Coronary artery (tissue), 2 donors: ENCODE results near the gene RAB11A.

Experiments
- DNase-seq: peaks from one replicate; pipeline ENCODE4 v3.0.0-alpha.2; 2017; ENCODE audit warnings: low spot score
- H3K27ac ChIP-seq, 2 donors: fragments of 200-600 bp; sonication (generic); one replicate each; pipeline ENCODE4 v1.5.1; 2016 to 2019
- H3K4me3 ChIP-seq: fragments of 200-600 bp; sonication (generic); 2 replicates; pipeline ENCODE4 v1.5.1; 2016; ENCODE audit warnings: mild to moderate bottlenecking, moderate library complexity
- CTCF ChIP-seq: fragments of 200-600 bp; sonication (generic); IDR thresholded peaks from one replicate; pipeline ENCODE4 v1.5.1; 2019; ENCODE audit warnings: antibody characterized with exemption

RAB11A gene

DNA sequence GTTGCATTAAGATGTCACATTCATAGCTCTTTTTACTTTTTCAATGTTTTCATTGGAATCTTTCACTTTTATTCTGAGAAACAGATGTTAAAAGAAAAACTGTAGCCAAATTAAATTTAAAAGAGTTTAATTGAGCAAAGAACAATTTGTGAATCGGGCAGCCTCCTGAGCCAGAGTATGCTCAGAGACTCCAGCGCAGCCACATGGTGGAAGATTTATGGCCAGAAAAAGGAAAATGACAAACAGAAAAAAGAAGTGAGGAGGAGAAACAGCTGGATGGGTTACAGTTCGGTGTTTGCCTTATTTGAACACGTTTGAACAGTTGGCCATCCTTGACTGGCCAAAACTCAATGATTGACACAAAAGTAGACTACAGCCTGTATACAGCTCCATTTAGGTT lies 33.8 kb upstream of the RAB11A start:
- TF ChIP-seq CTCF: no peak
- no peak for DNase-seq
- H3K27ac ChIP-seq: peak overlapping the region in 1 of 2 donors; percentile 17
- no peak overlapping the region for H3K4me3 ChIP-seq

DNA sequence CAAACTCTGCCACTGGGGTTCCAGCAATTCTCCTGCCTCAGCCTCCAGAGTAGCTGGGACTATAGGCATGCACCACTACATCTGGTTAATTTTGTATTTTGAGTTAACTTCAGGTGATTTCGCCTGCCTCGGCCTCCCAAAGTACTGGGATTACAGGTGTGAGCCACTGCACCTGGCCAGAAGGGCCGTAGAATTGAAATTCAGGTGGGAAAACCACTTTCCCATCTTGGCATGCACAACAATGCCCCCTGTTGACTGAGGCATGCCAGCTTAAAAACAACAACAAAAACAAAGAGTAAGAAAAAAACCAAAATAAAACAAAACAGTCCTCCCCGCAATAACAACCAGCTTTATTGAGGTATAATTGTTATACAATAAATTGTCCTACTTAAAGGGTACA lies 32.6 kb upstream of the RAB11A start:
- Histone ChIP-seq H3K27ac (no peak overlapping the region), H3K4me3 (no peak overlapping the region)
- no peak for DNase-seq
- TF ChIP-seq CTCF: no peak

DNA sequence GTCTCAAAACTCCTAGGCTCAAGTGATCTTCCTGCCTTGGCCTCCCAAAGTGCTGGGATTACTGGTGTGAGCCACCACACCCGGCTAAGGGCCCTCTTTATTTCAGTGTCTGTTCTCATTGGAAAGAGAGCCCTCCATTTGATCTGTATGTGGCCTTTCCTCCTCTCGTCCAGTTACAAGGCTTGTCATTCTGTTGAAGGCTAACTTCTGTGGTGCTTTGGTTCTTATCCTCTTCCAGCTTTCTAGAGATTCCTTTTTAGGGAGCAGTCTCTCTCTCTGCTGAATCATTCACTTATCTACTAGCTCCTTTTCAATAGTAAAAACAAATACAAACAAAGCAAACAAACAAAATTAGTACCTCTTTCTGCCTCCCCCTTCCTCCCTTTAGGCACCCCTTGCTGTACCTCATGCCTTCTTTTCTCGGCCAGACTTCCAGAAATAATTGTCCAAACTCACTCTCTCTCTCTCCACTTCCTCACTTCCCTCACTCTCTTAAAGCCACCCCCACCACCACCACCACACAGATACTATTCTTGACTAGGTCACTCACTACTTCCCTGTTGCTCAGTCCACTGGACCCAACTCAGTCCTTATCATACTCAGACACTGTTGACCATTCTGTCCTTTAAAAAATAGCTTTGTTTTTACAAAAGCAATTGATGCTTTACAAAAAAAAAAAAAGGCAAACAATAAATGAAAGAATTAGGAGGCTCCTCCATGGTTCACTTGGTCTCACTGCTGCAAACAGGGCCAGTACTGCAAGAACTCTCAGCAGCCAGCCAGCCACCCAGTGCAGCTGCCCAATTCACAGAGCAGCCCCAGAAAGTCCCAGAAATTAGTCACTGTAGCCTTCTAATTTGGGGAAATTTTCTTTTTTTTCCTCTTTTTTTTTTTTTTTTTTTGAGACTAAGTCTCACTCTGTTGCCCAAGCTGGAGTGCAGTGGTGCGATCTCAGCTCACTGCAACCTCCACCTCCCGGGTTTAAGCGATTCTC lies 31.7 kb upstream of the RAB11A start:
- H3K4me3 ChIP-seq: no peak overlapping the region
- no peak for DNase-seq
- peak overlapping the region in 1 of 2 donors; percentile 45 for H3K27ac ChIP-seq
- no peak for TF ChIP-seq CTCF

- no peak for TF ChIP-seq CTCF
- DNase-seq: no peak
- no peak overlapping the region for H3K4me3 ChIP-seq
- no peak overlapping the region for H3K27ac ChIP-seq
Observed at GRCh38 chr15:65839354-65839901, 29.9 kb upstream of the RAB11A start.

DNA sequence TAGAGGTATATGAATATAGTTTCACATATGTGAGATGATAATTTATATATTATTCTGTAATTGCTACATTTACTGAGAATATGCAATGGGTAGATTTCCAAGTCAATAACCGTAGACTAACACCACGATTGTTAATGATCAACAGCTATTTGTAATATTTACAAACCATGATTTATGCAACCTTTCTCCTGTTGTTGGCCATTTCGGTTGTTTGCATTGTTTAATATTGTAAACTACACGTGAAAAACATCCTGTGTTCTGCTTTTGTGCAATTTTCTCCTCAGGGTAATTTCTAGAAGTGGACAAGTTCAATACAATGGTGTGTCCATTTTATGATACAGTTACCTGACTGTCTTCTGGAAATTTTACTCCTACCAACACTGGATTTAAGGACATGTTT lies 29.3 kb upstream of the RAB11A start:
- no peak overlapping the region for H3K27ac ChIP-seq
- DNase-seq: no peak
- no peak for TF ChIP-seq CTCF
- no peak overlapping the region for H3K4me3 ChIP-seq

DNA sequence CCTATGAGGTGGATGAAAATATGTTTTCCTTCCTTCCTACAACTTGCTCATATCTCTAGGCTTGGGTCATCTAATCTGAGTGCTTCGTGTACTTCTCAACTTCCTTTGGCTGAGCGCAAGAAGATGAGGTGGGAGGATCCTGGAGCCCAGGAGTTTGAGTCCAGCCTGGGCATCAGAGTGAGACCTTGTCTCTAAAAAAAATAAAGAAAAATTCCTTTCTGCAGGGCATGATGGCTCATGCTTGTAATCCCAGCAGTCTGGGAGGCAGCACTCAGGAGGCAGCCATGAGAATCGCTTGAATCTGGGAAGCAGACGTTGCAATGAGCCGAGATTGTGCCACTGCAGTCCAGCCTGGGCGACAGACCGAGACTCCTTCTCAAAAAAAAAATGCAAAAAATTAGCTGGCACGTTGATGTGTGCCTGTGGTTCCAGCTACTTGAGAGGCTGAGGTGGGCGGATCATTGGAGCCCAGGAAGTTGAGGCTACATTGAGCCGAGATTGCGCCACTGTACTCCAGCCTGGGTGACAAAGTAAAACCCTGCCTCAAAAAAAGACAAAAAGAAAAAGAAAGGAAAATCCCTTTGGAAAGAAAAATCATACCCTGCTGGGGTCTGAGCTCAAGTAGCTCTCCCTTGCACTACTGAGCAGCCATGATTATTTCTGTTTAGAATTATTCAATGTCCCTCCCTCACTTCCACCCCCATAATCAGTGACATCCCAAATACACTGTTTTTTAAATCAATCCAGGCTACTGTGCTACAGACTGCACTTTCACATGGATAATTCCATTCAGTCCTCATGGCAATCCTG lies 28.0 kb upstream of the RAB11A start:
- no peak for DNase-seq
- Histone ChIP-seq H3K27ac (peak overlapping the region in 1 of 2 donors; percentile 78), H3K4me3 (peak overlapping the region; percentile 47)
- TF ChIP-seq CTCF: no peak
